K562 (cell line): ENCODE results near the gene GPSM3. TPM values are rescaled to one million over a fixed set of nuclear protein-coding genes. Genes with fewer than 3 reads are reported as not detected.

Experiments
- CHD7 ChIP-seq: fragments of 200-600 bp; sonication (generic); IDR thresholded peaks from one replicate; pipeline ENCODE4 v1.6.1; 2012; ENCODE audit warnings: mild to moderate bottlenecking, low read depth, low read length, inconsistent platforms
- FIP1L1 ChIP-seq: fragments of 200-400 bp; formaldehyde crosslinking; IDR thresholded peaks from 2 replicates; pipeline ENCODE4 v1.6.1; 2018; ENCODE audit warnings: mild to moderate bottlenecking, low read depth, low read length; ENCODE audit not compliant: poor library complexity, severe bottlenecking
- FOXJ3 ChIP-seq: sonication (generic); formaldehyde crosslinking; IDR thresholded peaks from 2 replicates; pipeline ENCODE4 v1.4.0; 2020; ENCODE audit warnings: mild to moderate bottlenecking, missing genetic modification reagents
- HDGF ChIP-seq: fragments of 450-650 bp; IDR thresholded peaks from 2 replicates; pipeline ENCODE4 v1.6.1; 2016
- HSF4 ChIP-seq: fragments of 250-450 bp; sonication (Bioruptor Pico); IDR thresholded peaks from 2 replicates; pipeline ENCODE4 v2.1.2; 2022; ENCODE audit warnings: mild to moderate bottlenecking, moderate library complexity, borderline replicate concordance
- MBD2 ChIP-seq: sonication (generic); IDR thresholded peaks from 2 replicates; pipeline ENCODE4 v1.6.1; 2016; ENCODE audit warnings: low read depth, borderline replicate concordance
- MIER1 ChIP-seq: fragments of 450-650 bp; IDR thresholded peaks from 2 replicates; pipeline ENCODE4 v1.6.1; 2016; ENCODE audit warnings: antibody characterized with exemption, mild to moderate bottlenecking, low read depth
- PURB ChIP-seq: sonication (generic); formaldehyde crosslinking; IDR thresholded peaks from 2 replicates; pipeline ENCODE4 v1.9.0; 2021; ENCODE audit warnings: low read depth, mild to moderate bottlenecking, missing genetic modification reagents
- RUNX1 ChIP-seq: sonication (generic); IDR thresholded peaks from 2 replicates; pipeline ENCODE4 v1.6.1; 2016; ENCODE audit warnings: antibody characterized with exemption, low read depth
- SMARCC2 ChIP-seq: fragments of 450-650 bp; IDR thresholded peaks from 2 replicates; pipeline ENCODE4 v1.6.1; 2017; ENCODE audit warnings: antibody characterized with exemption, moderate library complexity, mild to moderate bottlenecking, low read depth
- TFE3 ChIP-seq: fragments of 450-650 bp; formaldehyde crosslinking; IDR thresholded peaks from 2 replicates; pipeline ENCODE4 v1.4.0; 2020; ENCODE audit warnings: mild to moderate bottlenecking, mixed read lengths
- ZBED1 ChIP-seq: IDR thresholded peaks from 2 replicates; pipeline ENCODE4 v1.6.1; 2014
- ZNF431 ChIP-seq: sonication (generic); formaldehyde crosslinking; IDR thresholded peaks from 2 replicates; pipeline ENCODE4 v1.8.0; 2022; ENCODE audit warnings: mild to moderate bottlenecking, missing genetic modification reagents
- ZNF511 ChIP-seq: sonication (generic); formaldehyde crosslinking; IDR thresholded peaks from 2 replicates; pipeline ENCODE4 v1.8.0; 2022; ENCODE audit warnings: mild to moderate bottlenecking, missing genetic modification reagents
- ZNF583 ChIP-seq: fragments of 250-450 bp; sonication (Bioruptor Pico); IDR thresholded peaks from 2 replicates; pipeline ENCODE4 v1.4.0; 2020
- polyA plus RNA-seq, 8 experiments: library from polyadenylated mRNA; depleted of rRNA in 4 of 8; stranded (reverse) in 5 of 8; unstranded in 3 of 8; fragments of >200 nt; fragmentation: Nextera tagmentation in 2 of 8; fragmentation: Illumina TruSeq in 1 of 8; extraction: Ambion mirVana in 2 of 8; extraction: Trizol in 1 of 8; gene quantifications; 2 replicates each; pipeline versions ENCODE4 v1.2.1 to v1.2.3, GENCODE V29; 2011 to 2014; ENCODE audit warnings: inconsistent platforms in 1 of 8, missing spikeins in 1 of 8
- total RNA-seq, 7 experiments: library from RNA; depleted of rRNA in 6 of 7; stranded (reverse); fragments of >200 nt in 6 of 7; fragmentation: Illumina TruSeq in 2 of 7; extraction: Trizol in 2 of 7; gene quantifications; 2 replicates each; pipeline versions ENCODE4 v1.2.1 to v1.2.3, GENCODE V29; 2011 to 2021; ENCODE audit warnings: low replicate concordance in 1 of 7

GPSM3 gene
- total and polyA plus RNA-seq, 9 of the 15 experiments (the other 6 are each of a cell fraction or from before 2014, with no cell fraction given) = 5.3 to 42.6 (median 24.4) TPM

GRCh38 chr6:32194825-32195651 lies 2.6 kb upstream of the GPSM3 start (continued):
- TF ChIP-seq RUNX1 (no peak), ZBED1 (no peak; the same call in 1 of the 2 replicates), MBD2 (no peak; the same call in 1 of the 2 replicates), HSF4 (CRISPR knock-in tag) (no peak), TFE3 (CRISPR knock-in tag) (no peak), FOXJ3 (CRISPR knock-in tag) (no peak), ZNF511 (CRISPR knock-in tag) (0 out of 2 replicates have a peak, but pooled peaks have one; percentile 21), MIER1 (0 out of 2 replicates have a peak, but pooled peaks have one; percentile 39), ZNF583 (no peak), ZNF431 (CRISPR knock-in tag) (no peak), FIP1L1 (no peak), SMARCC2 (peak; percentile 37; the same call in 1 of the 2 replicates), PURB (no peak), HDGF (no peak; the same call in 1 of the 2 replicates), CHD7 (no peak)
